Large intestine (tissue), 3 donors: ENCODE measurements around the gene ALDH1A3. TPM values are rescaled to one million over a fixed set of nuclear protein-coding genes. Genes with fewer than 3 reads are reported as not detected.
A peak's percentile ranks its signal among the peaks of the same experiment; 100 is the strongest.

Experiments used
- DNase-seq, 2 donors: peaks; one replicate each; pipeline versions ENCODE4 v3.0.0 to v3.0.0-alpha.2; 2013
- H3K27ac ChIP-seq: one replicate; pipeline ENCODE4 v1.5.1; 2013; ENCODE audit warnings: low read length
- H3K27me3 ChIP-seq: 2 replicates; pipeline ENCODE4 v1.6.1; 2013; ENCODE audit warnings: low read length; ENCODE audit not compliant: control insufficient read depth, insufficient read depth
- H3K36me3 ChIP-seq: 2 replicates; pipeline ENCODE4 v1.6.1; 2013; ENCODE audit warnings: low read length; ENCODE audit not compliant: control insufficient read depth, insufficient read depth
- H3K4me1 ChIP-seq: one replicate; pipeline ENCODE4 v1.6.1; 2013; ENCODE audit warnings: low read length; ENCODE audit not compliant: control insufficient read depth, insufficient read depth
- H3K4me3 ChIP-seq: one replicate; pipeline ENCODE4 v1.5.1; 2013; ENCODE audit warnings: low read length
- H3K9me3 ChIP-seq: one replicate; pipeline ENCODE4 v1.6.1; 2013; ENCODE audit warnings: mild to moderate bottlenecking, low read depth, low read length, moderate library complexity; ENCODE audit not compliant: control insufficient read depth
- WGBS: methylation state at CpG from one replicate; pipeline ENCODE4 v1.1.5; 2013; ENCODE audit warnings: low lambda C conversion rate; ENCODE audit not compliant: insufficient coverage; 5-methylcytosine and 5-hydroxymethylcytosine counted together
- polyA plus RNA-seq: library from polyadenylated mRNA; unstranded; fragments of 120-200 nt; gene quantifications from one replicate; pipeline ENCODE4 v1.2.1, GENCODE V29; 2013

Gene ALDH1A3
- polyA plus RNA-seq, 1 donor, result 23.8 TPM

GRCh38 chr15:100856867-100857266 is 22.8 kb upstream of the ALDH1A3 start:
- peak in 1 of 2 donors; percentile 22 for DNase-seq
- no CpG with 5 or more reads among the region's 5 CpGs for WGBS
- H3K27me3 ChIP-seq, result no peaks in the 10 kb centered on the region
- no peak overlapping the region for H3K4me3 ChIP-seq
- H3K27ac ChIP-seq, result no peak overlapping the region
- peaks cover 3% of the 10 kb centered on the region for H3K9me3 ChIP-seq
- H3K4me1 ChIP-seq, result no peaks in the 10 kb centered on the region
- no peaks in the 10 kb centered on the region for H3K36me3 ChIP-seq

GRCh38 chr15:100858294-100858693 is 21.3 kb upstream of the ALDH1A3 start:
- Histone ChIP-seq H3K9me3 (peaks cover 3% of the 10 kb centered on the region), H3K4me1 (no peaks in the 10 kb centered on the region), H3K4me3 (no peak overlapping the region), H3K27me3 (no peaks in the 10 kb centered on the region), H3K27ac (no peak overlapping the region), H3K36me3 (no peaks in the 10 kb centered on the region)
- no peak for DNase-seq
- WGBS, result no CpG with 5 or more reads among the region's 2 CpGs

GRCh38 chr15:100859970-100860828 is 19.4 kb upstream of the ALDH1A3 start:
- no peaks in the 10 kb centered on the region for H3K4me1 ChIP-seq
- DNase-seq, result no peak
- WGBS, result no CpG with 5 or more reads among the region's 11 CpGs
- no peaks in the 10 kb centered on the region for H3K36me3 ChIP-seq
- H3K27me3 ChIP-seq, result no peaks in the 10 kb centered on the region
- H3K4me3 ChIP-seq, result no peak overlapping the region
- peaks cover 3% of the 10 kb centered on the region for H3K9me3 ChIP-seq
- no peak overlapping the region for H3K27ac ChIP-seq

GRCh38 chr15:100860829-100861510 is 18.7 kb upstream of the ALDH1A3 start:
- Histone ChIP-seq H3K9me3 (peaks cover 3% of the 10 kb centered on the region), H3K4me3 (no peak overlapping the region), H3K36me3 (no peaks in the 10 kb centered on the region), H3K27ac (no peak overlapping the region), H3K4me1 (no peaks in the 10 kb centered on the region), H3K27me3 (no peaks in the 10 kb centered on the region)
- WGBS, result no CpG with 5 or more reads among the region's 14 CpGs
- no peak for DNase-seq

GRCh38 chr15:100861511-100861991 is 18.1 kb upstream of the ALDH1A3 start:
- no peak overlapping the region for H3K27ac ChIP-seq
- no peaks in the 10 kb centered on the region for H3K27me3 ChIP-seq
- peaks cover 3% of the 10 kb centered on the region for H3K9me3 ChIP-seq
- no peak overlapping the region for H3K4me3 ChIP-seq
- no peaks in the 10 kb centered on the region for H3K4me1 ChIP-seq
- no CpG with 5 or more reads among the region's 16 CpGs for WGBS
- DNase-seq, result peak in 1 of 2 donors; percentile 18
- no peaks in the 10 kb centered on the region for H3K36me3 ChIP-seq

GRCh38 chr15:100862162-100862561 is 17.5 kb upstream of the ALDH1A3 start:
- H3K4me1 ChIP-seq, result no peaks in the 10 kb centered on the region
- H3K4me3 ChIP-seq, result no peak overlapping the region
- H3K27me3 ChIP-seq, result no peaks in the 10 kb centered on the region
- H3K9me3 ChIP-seq, result peaks cover 3% of the 10 kb centered on the region
- H3K27ac ChIP-seq, result no peak overlapping the region
- no peaks in the 10 kb centered on the region for H3K36me3 ChIP-seq
- no peak for DNase-seq
- WGBS, result no CpG with 5 or more reads among the region's 6 CpGs

- WGBS, result no CpG with 5 or more reads among the region's 7 CpGs
- DNase-seq, result no peak
- Histone ChIP-seq H3K9me3 (peaks cover 3% of the 10 kb centered on the region), H3K27ac (no peak overlapping the region), H3K4me1 (no peaks in the 10 kb centered on the region), H3K36me3 (no peaks in the 10 kb centered on the region), H3K27me3 (no peaks in the 10 kb centered on the region), H3K4me3 (no peak overlapping the region)
Measured at GRCh38 chr15:100863075-100863795, 16.4 kb upstream of the ALDH1A3 start.

- peak; percentile 41 to 52 for DNase-seq
- no peaks in the 10 kb centered on the region for H3K27me3 ChIP-seq
- no peaks in the 10 kb centered on the region for H3K4me1 ChIP-seq
- H3K4me3 ChIP-seq, result no peak overlapping the region
- WGBS, result 69% methylated on average over 2 of the region's 15 CpGs
- peaks cover 3% of the 10 kb centered on the region for H3K9me3 ChIP-seq
- no peaks in the 10 kb centered on the region for H3K36me3 ChIP-seq
- H3K27ac ChIP-seq, result peak overlapping the region; percentile 17
Measured at GRCh38 chr15:100863796-100864267, 15.8 kb upstream of the ALDH1A3 start.

- no peak for DNase-seq
- Histone ChIP-seq H3K4me3 (no peak overlapping the region), H3K36me3 (no peaks in the 10 kb centered on the region), H3K9me3 (no peaks in the 10 kb centered on the region), H3K4me1 (no peaks in the 10 kb centered on the region), H3K27me3 (peaks cover 4% of the 10 kb centered on the region), H3K27ac (no peak overlapping the region)
- no CpG with 5 or more reads among the region's 12 CpGs for WGBS
Measured at GRCh38 chr15:100866386-100867330, 13.0 kb upstream of the ALDH1A3 start.
